GM19455 (cell line): ENCODE data around the gene BHLHE40.

Experiments used
- ATAC-seq: cut with Tn5 transposase; IDR thresholded peaks from one replicate; pipeline ENCODE4 v1.9.1; 2021; ENCODE audit not compliant: unreplicated experiment

The BHLHE40 gene

DNA sequence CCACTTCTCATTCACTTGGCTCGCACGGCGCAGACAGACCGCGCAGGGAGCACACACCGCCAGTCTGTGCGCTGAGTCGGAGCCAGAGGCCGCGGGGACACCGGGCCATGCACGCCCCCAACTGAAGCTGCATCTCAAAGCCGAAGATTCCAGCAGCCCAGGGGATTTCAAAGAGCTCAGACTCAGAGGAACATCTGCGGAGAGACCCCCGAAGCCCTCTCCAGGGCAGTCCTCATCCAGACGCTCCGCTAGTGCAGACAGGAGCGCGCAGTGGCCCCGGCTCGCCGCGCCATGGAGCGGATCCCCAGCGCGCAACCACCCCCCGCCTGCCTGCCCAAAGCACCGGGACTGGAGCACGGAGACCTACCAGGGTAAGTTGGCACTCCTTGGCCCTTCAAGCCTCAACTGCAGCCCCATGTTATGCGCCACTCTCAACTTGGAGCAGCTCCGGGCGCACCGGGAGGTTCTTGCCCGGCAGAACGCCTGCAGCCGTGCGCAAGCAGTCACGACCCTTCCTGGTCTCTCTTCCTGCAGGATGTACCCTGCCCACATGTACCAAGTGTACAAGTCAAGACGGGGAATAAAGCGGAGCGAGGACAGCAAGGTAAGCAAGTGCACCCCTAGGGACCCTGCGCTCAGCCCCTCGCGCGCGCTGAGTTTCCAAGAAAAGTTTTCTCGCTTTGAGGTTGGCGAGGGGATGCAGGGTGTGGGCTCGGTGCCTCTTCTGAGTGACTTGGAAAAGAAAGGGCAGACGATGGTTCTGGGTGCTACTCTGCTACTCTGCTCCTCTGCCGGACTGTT, at the start of gene BHLHE40:
Gene BHLHE40, plus strand, starts transcription at position 10 of the 801 bp plus-strand sequence. Its CDS starts 282 bp downstream, at position 292.
- no peak for ATAC-seq

DNA sequence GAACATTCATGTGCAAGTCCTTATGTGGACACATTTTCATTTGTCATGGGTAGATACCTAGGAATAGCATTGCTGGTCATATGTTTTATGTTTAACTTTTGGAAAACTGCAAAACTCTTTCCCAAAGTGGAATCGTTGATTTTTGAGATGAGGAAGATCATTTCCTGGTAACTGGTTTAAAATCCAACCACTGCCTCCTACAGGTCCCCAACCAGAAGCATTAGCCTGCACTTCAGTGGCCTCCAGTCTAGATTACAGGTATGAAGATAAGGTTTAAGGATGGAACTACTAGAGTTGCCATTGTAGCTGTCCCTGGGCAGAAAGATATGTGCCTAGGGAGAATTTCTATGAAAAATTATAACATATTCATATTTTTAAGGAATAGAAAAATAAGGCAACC, 48.7 kb upstream of the BHLHE40 start:
- no peak for ATAC-seq

DNA sequence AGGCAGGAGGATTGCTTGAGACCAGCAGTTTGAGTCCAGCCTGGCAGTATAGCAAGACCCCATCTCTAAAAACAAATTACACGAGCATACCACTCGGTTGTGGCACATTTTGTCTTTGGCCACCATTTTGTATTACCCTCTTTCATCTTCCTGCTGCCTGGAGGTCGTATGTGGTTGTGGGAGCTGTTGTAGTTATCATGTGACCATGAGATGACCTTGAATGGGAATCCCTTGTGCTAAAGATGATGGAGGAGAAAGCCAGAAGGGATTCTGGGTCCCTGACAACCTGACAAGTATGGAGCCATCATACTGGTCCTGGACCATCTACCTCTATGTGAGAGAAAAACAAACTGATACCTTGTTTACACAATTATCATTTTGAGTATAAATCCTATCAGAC, 45.2 kb upstream of the BHLHE40 start:
- ATAC-seq: no peak

DNA sequence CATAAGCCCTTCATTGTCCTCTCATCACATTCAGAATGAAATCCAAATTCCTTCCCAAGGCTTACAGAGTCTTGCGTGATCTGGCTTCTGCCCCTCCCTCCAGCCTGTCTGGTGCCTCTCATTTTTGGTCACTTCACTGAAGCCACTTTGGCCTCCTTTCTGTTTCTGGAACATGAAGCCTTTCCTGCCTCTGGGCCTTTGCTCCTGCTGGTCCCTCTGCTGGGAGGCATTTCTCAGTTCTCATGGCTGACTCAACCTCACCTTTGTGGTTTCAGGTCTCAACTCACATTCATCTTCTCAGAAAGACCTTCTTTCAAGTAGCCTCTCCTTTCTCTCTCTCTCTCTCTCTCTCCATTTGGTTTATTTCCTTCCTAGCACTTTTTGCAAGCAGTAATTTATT, 43.9 kb upstream of the BHLHE40 start:
- ATAC-seq: no peak

DNA sequence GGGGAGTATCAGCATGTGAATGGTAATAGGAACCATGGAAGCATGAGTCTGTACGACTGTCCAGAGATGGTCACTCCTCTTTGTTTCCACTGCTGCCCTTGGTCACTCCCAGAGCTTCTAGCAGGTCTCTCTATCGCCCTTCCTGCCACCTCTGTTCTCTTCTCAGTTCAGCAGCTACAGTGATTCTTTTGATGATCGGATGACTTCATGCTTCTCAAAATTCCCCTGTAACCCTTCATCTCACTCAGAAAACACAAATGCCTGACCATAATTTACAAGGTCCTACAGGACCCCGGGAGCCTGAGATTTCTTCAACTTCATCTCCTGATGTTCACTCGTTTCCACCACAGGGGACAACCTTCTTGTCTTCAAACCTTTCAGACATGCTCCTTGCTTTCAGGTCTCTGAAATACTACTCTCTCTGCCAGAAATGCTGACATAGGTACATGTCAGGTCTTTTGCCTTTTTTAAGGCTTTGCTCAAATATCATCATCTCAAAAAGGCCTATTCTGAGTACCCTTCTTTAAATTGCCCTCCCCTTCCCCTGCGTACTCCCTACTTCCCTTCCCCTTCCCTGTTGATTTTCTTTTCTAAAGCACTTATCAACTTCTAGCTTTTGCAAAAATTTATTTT, 42.1 kb upstream of the BHLHE40 start:
- no peak for ATAC-seq

DNA sequence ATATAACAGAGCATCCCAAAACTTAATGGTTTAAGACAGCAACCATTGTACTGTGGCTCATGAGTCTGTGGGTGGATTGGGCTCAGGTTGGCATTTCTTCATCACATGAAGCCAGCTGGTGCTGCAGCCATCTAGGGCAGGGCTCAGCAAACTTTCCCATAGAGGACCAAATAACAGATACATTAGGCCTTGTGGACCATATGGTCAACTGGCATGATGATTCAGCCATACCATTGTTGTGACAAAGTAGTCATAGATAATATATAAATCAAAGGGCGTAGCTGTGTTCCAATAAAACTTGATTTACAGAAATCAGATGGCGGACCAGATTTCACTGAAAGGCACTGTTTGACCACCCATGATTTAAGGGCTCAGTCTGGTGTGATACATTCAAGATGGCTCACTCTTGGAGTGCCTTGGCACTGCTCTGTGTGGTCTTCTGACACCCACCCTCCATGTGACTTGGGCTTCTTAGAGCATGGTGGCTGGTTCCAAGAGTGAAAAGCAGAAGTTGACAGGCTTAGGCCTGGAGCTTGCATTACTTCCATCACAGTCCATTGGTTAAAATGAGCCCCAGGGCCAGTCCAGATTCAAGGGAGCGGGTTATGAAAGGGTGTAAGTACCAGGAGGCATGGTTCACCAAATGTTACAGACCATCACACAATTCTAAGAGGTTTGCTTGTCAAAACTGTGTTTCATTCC, 40.8 kb upstream of the BHLHE40 start:
- ATAC-seq: no peak

DNA sequence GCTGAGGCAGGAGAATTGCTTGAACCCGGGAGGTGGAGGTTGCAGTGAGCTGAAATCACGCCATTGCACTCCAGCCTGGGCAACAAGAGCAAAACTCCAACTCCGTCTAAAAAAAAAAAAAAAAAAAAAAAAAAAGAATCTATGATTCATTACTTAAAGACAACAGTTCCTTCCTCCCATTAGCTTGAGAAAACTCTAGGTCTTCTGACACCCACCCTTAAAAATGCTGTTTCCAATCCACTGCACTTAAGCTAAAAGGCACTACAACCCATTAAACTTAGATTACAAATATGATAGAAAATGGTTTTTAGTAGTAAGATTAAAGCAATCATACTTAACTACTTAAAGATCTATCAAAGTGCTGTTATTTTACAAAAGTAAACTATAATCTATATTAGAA, 40.0 kb upstream of the BHLHE40 start:
- no peak for ATAC-seq

DNA sequence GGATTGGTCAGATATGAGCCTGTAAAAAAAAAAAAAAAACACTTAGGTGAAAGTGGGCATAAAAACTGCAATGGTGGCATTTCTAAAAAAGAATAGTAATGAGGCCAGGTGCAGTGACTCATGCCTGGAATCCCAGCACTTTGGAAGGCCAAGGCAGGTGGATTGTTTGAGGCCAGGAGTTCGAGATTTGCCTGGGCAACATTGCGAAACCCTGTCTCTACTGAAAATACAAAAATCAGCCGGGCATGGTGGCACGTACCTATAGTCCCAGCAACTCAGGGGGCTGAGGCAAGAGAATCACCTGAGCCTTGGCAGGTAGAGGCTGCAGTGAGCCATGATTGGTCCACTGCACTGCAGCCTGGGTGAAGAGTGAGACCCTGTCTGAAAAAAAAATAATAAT, 38.3 kb upstream of the BHLHE40 start:
- ATAC-seq: no peak

DNA sequence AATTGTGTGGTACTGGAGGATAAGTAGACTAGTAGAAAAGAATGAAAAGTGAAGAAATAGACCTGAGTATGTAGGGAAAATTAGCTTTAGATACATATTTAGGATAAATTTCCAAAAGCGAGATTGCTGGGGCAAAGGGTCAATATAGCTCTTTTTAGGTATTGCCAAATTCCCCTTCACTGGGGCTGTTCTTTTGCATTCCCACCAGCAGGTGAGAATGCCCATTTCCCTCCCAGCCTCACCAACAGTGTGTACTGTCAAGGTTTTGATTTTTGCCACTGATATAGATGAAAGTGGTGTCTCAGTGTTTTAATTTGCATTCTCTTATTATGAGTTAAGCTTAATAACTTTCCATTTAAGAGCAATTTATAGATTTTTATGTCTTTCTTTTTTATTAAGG, 35.7 kb upstream of the BHLHE40 start:
- ATAC-seq: no peak

DNA sequence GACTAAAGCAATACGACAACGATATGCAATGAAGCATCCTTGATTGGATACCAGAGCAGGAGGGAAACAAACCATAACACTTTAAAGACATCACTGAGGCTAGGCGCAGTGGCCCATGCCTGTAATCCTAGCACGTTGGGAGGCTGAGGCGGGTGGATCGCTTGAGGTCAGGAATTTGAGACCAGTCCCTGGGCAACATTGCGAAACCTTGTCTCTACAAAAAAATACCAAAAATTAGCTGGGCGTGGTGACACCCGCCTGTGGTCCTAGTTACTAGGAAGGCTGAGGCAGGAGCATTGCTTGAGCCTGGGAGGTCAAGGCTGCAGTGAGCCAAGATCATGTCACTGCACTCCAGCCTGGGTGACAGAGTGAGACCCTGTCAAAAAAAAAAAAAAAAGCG, 33.9 kb upstream of the BHLHE40 start:
- ATAC-seq: no peak

DNA sequence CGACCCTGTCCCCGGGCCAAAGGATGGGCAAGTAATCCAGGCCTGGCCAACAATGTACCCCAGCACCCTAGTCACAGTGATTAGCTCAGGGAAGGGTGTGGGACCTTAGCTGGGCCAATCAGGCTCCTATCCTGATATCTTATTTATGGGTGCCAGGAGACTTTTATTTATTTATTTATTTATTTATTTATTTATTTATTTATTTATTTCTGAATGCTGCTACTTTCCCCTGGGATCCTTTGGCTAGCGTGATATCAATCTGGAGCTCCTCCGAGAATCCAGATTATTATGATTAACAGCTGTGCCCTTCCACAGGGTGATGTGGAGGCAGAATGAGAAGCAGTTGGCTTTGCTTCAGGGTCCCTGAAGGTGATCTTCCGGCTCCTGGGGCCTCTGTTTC, 32.2 kb upstream of the BHLHE40 start:
- no peak for ATAC-seq

DNA sequence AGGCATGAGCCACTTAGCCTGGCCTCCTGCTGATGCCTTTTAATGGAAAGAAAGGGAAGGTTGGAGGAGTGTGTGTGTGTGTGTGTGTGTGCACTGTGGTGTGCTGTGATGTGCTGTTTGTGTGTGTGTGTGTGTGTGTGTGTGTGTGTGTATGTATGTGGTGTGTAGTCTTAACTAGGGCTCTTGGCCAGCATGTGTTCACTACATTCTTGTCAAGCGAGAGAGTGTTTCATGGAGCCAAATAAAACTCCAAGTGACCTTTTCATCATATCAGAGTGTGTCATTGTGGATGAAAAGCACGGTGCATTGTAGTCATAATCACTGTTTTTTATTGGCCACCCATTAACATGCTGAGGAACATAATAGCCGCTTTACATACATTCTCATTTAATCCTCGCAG, 30.8 kb upstream of the BHLHE40 start:
- ATAC-seq: no peak

DNA sequence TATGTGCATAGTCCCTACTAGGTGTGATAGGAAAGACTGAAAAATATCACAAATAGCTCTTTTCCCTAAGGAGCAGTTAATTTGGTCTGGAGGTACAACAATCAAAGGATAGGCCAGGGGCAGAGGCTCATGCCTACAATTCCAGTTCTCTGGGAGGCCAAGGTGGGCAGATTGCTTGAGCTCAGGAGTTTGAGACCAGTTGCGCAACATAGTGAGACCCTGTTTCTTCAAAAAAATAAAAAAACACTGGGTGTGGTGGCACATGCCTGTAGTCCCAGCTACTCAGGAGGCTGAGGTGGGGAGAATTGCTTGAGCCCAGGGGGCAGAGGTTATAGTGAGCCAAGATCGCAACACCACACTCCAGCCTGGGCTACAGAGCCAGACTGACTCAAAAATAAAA, 30.2 kb upstream of the BHLHE40 start:
- no peak for ATAC-seq

DNA sequence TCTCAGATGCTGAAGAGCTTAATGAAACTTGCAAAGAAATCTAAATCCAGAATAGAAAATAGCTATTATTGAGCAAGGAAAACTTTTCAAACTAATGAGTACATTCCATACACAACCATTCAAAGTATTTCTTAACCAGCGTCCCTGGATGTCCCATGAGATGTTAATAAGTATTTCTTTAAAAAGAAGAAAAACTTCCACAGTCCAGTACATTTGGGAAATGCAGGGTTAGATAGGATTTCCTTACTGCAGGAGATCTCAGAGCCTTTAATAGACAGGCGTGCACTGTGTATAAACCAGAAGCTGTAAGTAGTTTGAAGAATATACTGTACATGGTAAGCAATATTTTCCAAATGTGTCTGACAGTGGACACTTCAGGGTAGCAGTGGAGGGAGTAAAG, 29.6 kb upstream of the BHLHE40 start:
- no peak for ATAC-seq

DNA sequence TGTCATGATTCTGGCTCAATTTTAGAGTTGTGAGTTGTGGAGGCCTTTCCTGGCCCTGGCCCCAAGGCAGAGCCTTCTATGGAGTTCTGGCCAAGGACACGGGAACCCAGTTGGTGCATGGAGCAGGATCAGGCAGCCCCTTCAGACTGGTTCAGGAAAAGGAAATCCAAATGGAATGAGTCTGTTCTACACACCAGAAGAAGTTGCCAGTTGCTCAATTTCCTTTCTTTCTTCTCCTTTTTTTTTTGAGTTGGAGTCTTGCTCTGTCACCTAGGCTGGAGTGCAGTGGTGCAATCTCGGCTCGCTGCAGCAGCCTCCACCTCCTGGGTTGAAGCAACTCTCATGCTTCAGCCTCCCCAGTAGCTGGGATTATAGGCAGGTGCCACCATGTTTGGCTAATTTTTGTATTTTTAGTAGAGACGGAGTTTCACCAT, 28.9 kb upstream of the BHLHE40 start:
- ATAC-seq: no peak

DNA sequence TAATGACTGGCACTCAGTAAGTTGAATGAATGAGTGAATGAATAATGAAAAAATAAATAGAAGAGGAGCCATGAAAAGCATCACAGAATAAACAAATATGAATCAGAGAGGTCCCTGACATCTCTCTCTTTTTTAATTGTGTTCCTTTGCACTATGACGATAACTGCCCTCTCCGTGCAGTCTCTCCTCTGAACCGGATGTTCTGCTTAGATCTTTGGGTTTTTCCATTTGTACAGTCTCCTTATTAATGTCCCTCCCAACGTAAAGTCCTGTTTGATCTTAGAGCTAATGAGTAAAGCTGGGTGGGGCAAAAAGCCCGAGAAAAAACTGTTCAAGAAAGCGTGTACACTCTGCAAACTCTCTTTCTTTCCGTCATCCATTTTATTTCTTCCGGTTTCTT, 28.3 kb upstream of the BHLHE40 start:
- no peak for ATAC-seq

DNA sequence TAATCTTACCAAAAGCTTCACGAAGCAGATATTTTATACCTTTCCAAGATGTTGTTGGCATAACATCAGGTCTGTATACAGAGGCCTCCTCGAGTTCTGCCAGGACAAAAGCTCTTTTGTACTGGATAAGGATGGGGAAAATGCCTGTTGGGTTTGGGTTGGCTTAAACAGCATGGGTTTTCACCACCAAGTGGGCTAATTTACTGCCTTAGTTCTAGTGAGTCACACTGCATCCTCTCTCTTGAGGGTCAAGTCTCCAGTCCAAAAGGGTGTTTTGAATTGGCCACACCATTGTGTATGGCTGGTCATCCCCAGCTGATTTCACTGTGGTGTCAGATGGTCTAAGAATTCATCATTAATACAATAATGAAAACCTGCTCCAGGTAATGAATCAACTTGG, 26.1 kb upstream of the BHLHE40 start:
- no peak for ATAC-seq

DNA sequence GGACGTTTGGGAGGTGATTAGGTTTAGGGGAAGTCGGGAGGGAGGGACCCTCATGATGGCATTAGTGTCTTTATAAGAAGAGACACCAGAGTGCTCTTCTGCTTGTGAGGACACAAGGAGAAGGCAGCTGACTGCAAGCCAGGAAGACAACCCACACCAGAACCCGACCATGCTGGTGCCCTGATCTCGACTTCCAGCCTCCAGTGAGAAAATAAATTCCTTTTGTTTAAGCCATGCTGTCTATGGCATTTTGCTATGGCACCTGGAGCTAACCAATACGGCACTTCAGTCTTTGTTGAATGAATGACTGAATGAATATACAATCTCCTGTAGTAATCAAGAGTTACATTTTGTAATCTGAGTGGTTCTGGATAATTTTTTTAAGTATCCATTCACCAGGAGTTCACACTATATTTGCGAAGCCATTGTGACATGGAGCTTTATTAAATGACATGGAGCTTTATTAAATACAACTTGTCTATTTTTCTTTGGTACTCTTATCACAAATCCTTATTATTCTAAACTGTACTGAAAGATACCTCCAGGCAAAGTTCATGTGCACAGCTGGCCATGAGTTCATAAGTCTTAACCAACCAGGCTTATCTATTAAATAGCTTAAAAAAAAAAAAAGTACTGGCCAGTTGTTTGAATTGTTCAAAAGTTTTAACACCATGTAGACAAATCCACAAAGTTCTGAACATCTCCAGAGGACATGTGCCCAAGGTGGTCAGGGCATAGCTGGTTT, 24.8 kb upstream of the BHLHE40 start:
- ATAC-seq: no peak

DNA sequence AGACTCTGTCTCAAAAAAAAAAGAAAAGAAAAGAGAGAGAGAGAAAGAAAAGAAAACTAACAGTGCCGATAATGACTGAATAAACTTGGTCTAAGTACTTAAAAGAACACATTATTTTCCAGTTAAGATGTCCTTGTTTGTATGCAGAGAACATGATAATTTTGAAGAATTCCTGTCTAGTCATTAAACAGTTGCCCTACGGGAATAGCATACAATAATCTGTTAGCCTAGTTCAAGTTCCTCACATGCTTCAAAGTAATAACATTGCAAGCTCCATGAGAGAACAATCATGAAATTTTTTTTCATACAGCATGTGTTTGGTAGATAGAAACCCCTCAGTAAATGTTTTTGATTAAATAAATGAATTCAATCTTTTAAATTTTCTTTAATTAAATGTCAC, 23.1 kb upstream of the BHLHE40 start:
- no peak for ATAC-seq

DNA sequence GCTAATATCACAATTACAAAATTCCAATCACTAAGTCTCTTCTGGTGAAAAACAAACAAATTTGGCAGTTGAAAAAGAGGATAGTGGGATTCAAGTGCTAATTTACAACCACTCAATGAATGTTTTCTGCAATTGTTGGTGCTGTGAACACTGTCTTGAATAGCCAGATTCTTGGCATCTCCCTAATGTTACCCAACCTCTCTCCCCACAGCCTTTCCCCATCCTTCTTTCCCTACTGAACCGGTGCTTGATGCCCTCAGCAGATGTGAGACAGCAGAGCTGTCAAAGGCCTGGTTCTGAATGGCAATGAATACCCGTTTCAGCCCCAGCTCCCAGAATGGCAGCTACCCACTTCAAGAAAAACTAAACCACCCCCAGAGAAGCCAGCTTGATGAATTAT, 22.5 kb upstream of the BHLHE40 start:
- no peak for ATAC-seq

DNA sequence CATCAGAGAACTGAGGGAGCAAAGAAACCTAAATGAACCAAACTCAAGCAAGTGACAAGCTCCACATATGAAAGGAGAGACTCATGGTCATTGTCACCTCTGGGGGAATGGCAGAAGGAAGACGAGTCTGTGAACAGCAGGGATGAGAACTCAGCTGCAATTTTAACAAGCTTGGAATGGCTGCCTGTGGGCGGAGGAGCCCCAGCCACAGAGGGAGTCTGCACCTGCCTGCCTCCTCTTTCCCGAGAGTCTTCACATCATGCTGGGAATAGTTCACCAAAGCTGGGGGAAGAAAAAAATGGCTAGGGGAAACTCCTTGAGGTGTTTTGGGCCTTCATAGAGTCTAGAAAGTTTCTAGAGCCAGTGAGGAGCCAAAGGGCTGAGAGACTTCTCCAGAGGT, 21.3 kb upstream of the BHLHE40 start:
- no peak for ATAC-seq
